Activated T-cell treated with anti-CD3 and anti-CD28 coated beads, Interleukin-2, amount 50 U/mL, for 24 hours (primary cell): ENCODE measurements around the gene WNT10A.

Experiments
- DNase-seq: peaks from one replicate; pipeline ENCODE4 v3.0.0-alpha.2; 2020
- H3K27ac Mint-ChIP-seq: 2 replicates; pipeline ENCODE4 v1.8.0; 2020; ENCODE audit warnings: mild to moderate bottlenecking, mixed read lengths
- H3K27me3 Mint-ChIP-seq: 2 replicates; pipeline ENCODE4 v1.8.0; 2020; ENCODE audit warnings: mixed read lengths
- H3K36me3 Mint-ChIP-seq: 2 replicates; pipeline ENCODE4 v1.8.0; 2020; ENCODE audit warnings: low read depth, mixed read lengths
- H3K4me1 Mint-ChIP-seq: 2 replicates; pipeline ENCODE4 v1.8.0; 2020; ENCODE audit warnings: low read depth, mixed read lengths
- H3K4me3 Mint-ChIP-seq: 2 replicates; pipeline ENCODE4 v1.8.0; 2020; ENCODE audit warnings: mild to moderate bottlenecking, moderate library complexity, mixed read lengths
- H3K9me3 Mint-ChIP-seq: 2 replicates; pipeline ENCODE4 v1.8.0; 2020; ENCODE audit warnings: mixed read lengths

WNT10A gene

GRCh38 chr2:218889937-218890336 lies 9.3 kb downstream of the WNT10A start:
- Mint-ChIP-seq H3K9me3 (no peaks in the 10 kb centered on the region), H3K4me1 (peaks cover 46% of the 10 kb centered on the region), H3K27me3 (peaks cover under 1% of the 10 kb centered on the region), H3K27ac (no peak overlapping the region), H3K4me3 (no peak overlapping the region), H3K36me3 (no peaks in the 10 kb centered on the region)
- DNase-seq, result no peak

- Mint-ChIP-seq H3K4me3 (no peak overlapping the region), H3K27me3 (no peaks in the 10 kb centered on the region), H3K36me3 (no peaks in the 10 kb centered on the region), H3K27ac (no peak overlapping the region), H3K9me3 (no peaks in the 10 kb centered on the region), H3K4me1 (peaks cover 48% of the 10 kb centered on the region)
- no peak for DNase-seq
These were observed 9.7 kb downstream of the WNT10A start for GRCh38 chr2:218890369-218890768.

GRCh38 chr2:218891275-218892135 lies 10.9 kb downstream of the WNT10A start:
- no peaks in the 10 kb centered on the region for H3K36me3 Mint-ChIP-seq

GRCh38 chr2:218892693-218893348 lies 12.2 kb downstream of the WNT10A start:
- H3K27me3 Mint-ChIP-seq, result no peaks in the 10 kb centered on the region
- no peaks in the 10 kb centered on the region for H3K36me3 Mint-ChIP-seq
- no peaks in the 10 kb centered on the region for H3K9me3 Mint-ChIP-seq
- H3K4me1 Mint-ChIP-seq, result peaks cover 52% of the 10 kb centered on the region
- peak overlapping the region; percentile 76 for H3K4me3 Mint-ChIP-seq
- DNase-seq, result peak; percentile 90
- peak overlapping the region; percentile 89 for H3K27ac Mint-ChIP-seq

More at GRCh38 chr2:218891275-218892135, 10.9 kb downstream of the WNT10A start:
- Mint-ChIP-seq H3K27me3 (no peaks in the 10 kb centered on the region), H3K27ac (peak overlapping the region; percentile 51), H3K9me3 (no peaks in the 10 kb centered on the region), H3K4me3 (peak overlapping the region; percentile 4), H3K4me1 (peaks cover 53% of the 10 kb centered on the region)
- no peak for DNase-seq

GRCh38 chr2:218893349-218894150 lies 12.9 kb downstream of the WNT10A start:
- H3K4me3 Mint-ChIP-seq, result peak overlapping the region; percentile 76
- H3K4me1 Mint-ChIP-seq, result peaks cover 60% of the 10 kb centered on the region
- no peak for DNase-seq
- H3K36me3 Mint-ChIP-seq, result no peaks in the 10 kb centered on the region
- H3K9me3 Mint-ChIP-seq, result no peaks in the 10 kb centered on the region
- H3K27me3 Mint-ChIP-seq, result peaks cover 6% of the 10 kb centered on the region
- peak overlapping the region; percentile 84 for H3K27ac Mint-ChIP-seq

GRCh38 chr2:218894151-218894879 lies 13.7 kb downstream of the WNT10A start:
- Mint-ChIP-seq H3K27me3 (peaks cover 10% of the 10 kb centered on the region), H3K9me3 (no peaks in the 10 kb centered on the region), H3K4me3 (peak overlapping the region; percentile 76), H3K36me3 (no peaks in the 10 kb centered on the region), H3K27ac (peak overlapping the region; percentile 84), H3K4me1 (peaks cover 62% of the 10 kb centered on the region)
- no peak for DNase-seq

- Mint-ChIP-seq H3K27ac (no peak overlapping the region), H3K4me3 (no peak overlapping the region), H3K9me3 (no peaks in the 10 kb centered on the region), H3K4me1 (peaks cover 62% of the 10 kb centered on the region), H3K36me3 (no peaks in the 10 kb centered on the region), H3K27me3 (peaks cover 15% of the 10 kb centered on the region)
- no peak for DNase-seq
These were observed 14.2 kb downstream of the WNT10A start for GRCh38 chr2:218894880-218895157.

- Mint-ChIP-seq H3K36me3 (no peaks in the 10 kb centered on the region), H3K27me3 (peaks cover 16% of the 10 kb centered on the region), H3K4me3 (no peak overlapping the region), H3K27ac (no peak overlapping the region), H3K4me1 (peaks cover 62% of the 10 kb centered on the region), H3K9me3 (no peaks in the 10 kb centered on the region)
- no peak for DNase-seq
These were observed 14.7 kb downstream of the WNT10A start for GRCh38 chr2:218895326-218895725.

GRCh38 chr2:218895759-218896500 lies 15.3 kb downstream of the WNT10A start:
- peak overlapping the region; percentile 84 for H3K27ac Mint-ChIP-seq
- peaks cover 22% of the 10 kb centered on the region for H3K27me3 Mint-ChIP-seq
- H3K36me3 Mint-ChIP-seq, result no peaks in the 10 kb centered on the region
- peaks cover 62% of the 10 kb centered on the region for H3K4me1 Mint-ChIP-seq
- DNase-seq, result no peak
- peak overlapping the region; percentile 54 for H3K4me3 Mint-ChIP-seq
- no peaks in the 10 kb centered on the region for H3K9me3 Mint-ChIP-seq

GRCh38 chr2:218896501-218897393 lies 16.1 kb downstream of the WNT10A start:
- Mint-ChIP-seq H3K36me3 (no peaks in the 10 kb centered on the region), H3K4me3 (peak overlapping the region; percentile 54), H3K27me3 (peaks cover 27% of the 10 kb centered on the region), H3K27ac (peak overlapping the region; percentile 84), H3K4me1 (peaks cover 56% of the 10 kb centered on the region), H3K9me3 (no peaks in the 10 kb centered on the region)
- DNase-seq, result peak; percentile 88

- H3K27me3 Mint-ChIP-seq, result peaks cover 34% of the 10 kb centered on the region
- no peak overlapping the region for H3K27ac Mint-ChIP-seq
- peaks cover 49% of the 10 kb centered on the region for H3K4me1 Mint-ChIP-seq
- H3K4me3 Mint-ChIP-seq, result peak overlapping the region; percentile 54
- no peaks in the 10 kb centered on the region for H3K36me3 Mint-ChIP-seq
- DNase-seq, result peak; percentile 63
- no peaks in the 10 kb centered on the region for H3K9me3 Mint-ChIP-seq
These were observed 16.9 kb downstream of the WNT10A start for GRCh38 chr2:218897394-218898108.

GRCh38 chr2:218898109-218898878 lies 17.6 kb downstream of the WNT10A start:
- Mint-ChIP-seq H3K27ac (peak overlapping the region; percentile 3), H3K4me3 (peak overlapping the region; percentile 54), H3K36me3 (no peaks in the 10 kb centered on the region), H3K27me3 (peaks cover 35% of the 10 kb centered on the region), H3K9me3 (no peaks in the 10 kb centered on the region), H3K4me1 (peaks cover 43% of the 10 kb centered on the region)
- peak; percentile 93 for DNase-seq
